B cell (primary cell): ENCODE data around the gene BTF3L4. TPM values are rescaled to one million over a fixed set of nuclear protein-coding genes. Genes with fewer than 3 reads are reported as not detected.

Experiments used
- ATAC-seq: fragments of 200-7000 bp; cut with Tn5 transposase; one replicate; pipeline ENCODE4 v1.10.0; 2021; ENCODE audit warnings: low read depth, mild to moderate bottlenecking, moderate number of reproducible peaks, moderate library complexity
- CTCF ChIA-PET: fragments of 350-600 bp; sonication (Branson Sonifier 250); formaldehyde crosslinking; loops from one replicate; lab custom pipeline; 2021; ENCODE audit warnings: antibody characterized with exemption, inconsistent platforms; lab: Charles Lee
- POLR2A ChIA-PET: fragments of 350-600 bp; sonication (Branson Sonifier 250); formaldehyde crosslinking; loops from one replicate; lab custom pipeline; 2021; ENCODE audit warnings: antibody characterized with exemption; lab: Charles Lee
- DNase-seq: peaks from one replicate; pipeline ENCODE4 v3.0.0; 2013
- H2AFZ ChIP-seq: 2 replicates; pipeline ENCODE4 v1.6.1; 2012; ENCODE audit warnings: mild to moderate bottlenecking, low read depth, low read length; ENCODE audit not compliant: insufficient read depth, poor library complexity, severe bottlenecking
- H3K27ac ChIP-seq, 2 donors: 1 replicate in 1 of 2; 2 replicates in 1 of 2; pipeline ENCODE4 v1.5.1; 2012 to 2013; ENCODE audit warnings: low read length in 2 of 2, mild to moderate bottlenecking in 2 of 2, moderate library complexity in 1 of 2
- H3K27me3 ChIP-seq, 4 experiments: fragments of 200-600 bp in 1 of 4; sonication (generic) in 1 of 4; replicated peaks in 1 of 4; 1 replicate in 2 of 4; 2 replicates in 2 of 4; pipeline versions ENCODE4 v1.6.1 to v1.7.0; 2013 to 2016; ENCODE audit warnings: low read length in 3 of 4, mild to moderate bottlenecking in 2 of 4, mixed read lengths in 1 of 4, moderate library complexity in 1 of 4; ENCODE audit not compliant: insufficient read depth in 4 of 4, control insufficient read depth in 3 of 4; ENCODE audit errors: control extremely low read depth in 1 of 4
- H3K36me3 ChIP-seq, 2 experiments: replicated peaks in 1 of 2; 1 replicate in 1 of 2; 2 replicates in 1 of 2; pipeline versions ENCODE4 v1.6.1 to v1.7.1; 2013; ENCODE audit warnings: low read length in 1 of 2; ENCODE audit not compliant: insufficient read depth in 2 of 2, control insufficient read depth in 1 of 2; ENCODE audit errors: control extremely low read depth in 1 of 2, extremely low read depth in 1 of 2
- H3K4me1 ChIP-seq, 2 donors: fragments of 200-600 bp in 1 of 2; sonication (generic) in 1 of 2; 1 replicate in 1 of 2; 2 replicates in 1 of 2; pipeline versions ENCODE4 v1.5.1 to v1.6.1; 2013 to 2017; ENCODE audit warnings: low read length in 2 of 2; ENCODE audit not compliant: control insufficient read depth in 2 of 2, insufficient read depth in 2 of 2
- H3K4me2 ChIP-seq: replicated peaks from 2 replicates; pipeline ENCODE3; 2012; ENCODE audit warnings: mild to moderate bottlenecking, low read depth, low read length; ENCODE audit not compliant: poor library complexity, severe bottlenecking
- H3K4me3 ChIP-seq, 5 experiments: fragments of 200-600 bp in 1 of 5; sonication (generic) in 1 of 5; 1 replicate in 3 of 5; 2 replicates in 2 of 5; pipeline versions ENCODE4 v1.5.1 to v1.7.0; 2011 to 2016; ENCODE audit warnings: low read length in 4 of 5, mild to moderate bottlenecking in 4 of 5, low read depth in 2 of 5, control low read depth in 1 of 5, moderate library complexity in 1 of 5; ENCODE audit not compliant: insufficient read depth in 1 of 5; ENCODE audit errors: control extremely low read depth in 1 of 5, extremely low read depth in 1 of 5
- H3K79me2 ChIP-seq: fragments of 200-600 bp; sonication (generic); one replicate; pipeline ENCODE4 v1.6.0; 2016; ENCODE audit warnings: low read length; ENCODE audit not compliant: control insufficient read depth, insufficient read depth
- H3K9ac ChIP-seq: fragments of 200-600 bp; sonication (generic); 2 replicates; pipeline ENCODE4 v1.6.1; 2017; ENCODE audit warnings: mild to moderate bottlenecking, low read length, moderate library complexity
- H3K9me3 ChIP-seq, 3 donors: one replicate each; pipeline versions ENCODE4 v1.6.1 to v1.7.1; 2013; ENCODE audit warnings: low read length in 2 of 3; ENCODE audit not compliant: control insufficient read depth in 2 of 3, insufficient read depth in 1 of 3; ENCODE audit errors: control extremely low read depth in 1 of 3
- H4K20me1 ChIP-seq: 2 replicates; pipeline ENCODE4 v1.6.0; 2012; ENCODE audit warnings: mild to moderate bottlenecking, low read length; ENCODE audit not compliant: insufficient read depth, control insufficient read depth, poor library complexity, severe bottlenecking
- H3K27ac Mint-ChIP-seq: one replicate; pipeline ENCODE4 v1.8.0; 2021; ENCODE audit warnings: mixed read lengths
- H3K27me3 Mint-ChIP-seq: one replicate; pipeline ENCODE4 v1.8.0; 2021; ENCODE audit warnings: mixed read lengths
- H3K4me1 Mint-ChIP-seq: one replicate; pipeline ENCODE4 v1.8.0; 2021; ENCODE audit warnings: mixed read lengths
- H3K4me3 Mint-ChIP-seq: one replicate; pipeline ENCODE4 v1.8.0; 2021; ENCODE audit warnings: mixed read lengths
- H3K9me3 Mint-ChIP-seq: one replicate; pipeline ENCODE4 v1.8.0; 2022; ENCODE audit warnings: mixed read lengths; ENCODE audit not compliant: insufficient read depth
- EZH2 ChIP-seq: IDR thresholded peaks from 2 replicates; pipeline ENCODE4 v1.6.1; 2012; ENCODE audit warnings: borderline replicate concordance, low read depth, mild to moderate bottlenecking, moderate library complexity, low read length; ENCODE audit not compliant: insufficient read depth, poor library complexity, severe bottlenecking
- WGBS: methylation state at CpG from one replicate; pipeline ENCODE4 v1.1.5; 2013; ENCODE audit warnings: missing lambda C conversion rate; ENCODE audit not compliant: insufficient coverage; 5-methylcytosine and 5-hydroxymethylcytosine counted together
- intact Hi-C: fragments of 100-400 bp; cut with micrococcal nuclease; formaldehyde crosslinking; loops from one replicate; pipeline ENCODE4 v1.10.0; 2022
- polyA plus RNA-seq: library from polyadenylated mRNA; depleted of rRNA; stranded (reverse); fragments of >200 nt; gene quantifications from 2 replicates; pipeline ENCODE4 v1.2.3, GENCODE V29; 2012
- total RNA-seq, 2 donors: library from RNA; stranded (reverse); fragments of 120-200 nt in 1 of 2; gene quantifications; 1 replicate in 1 of 2; 2 replicates in 1 of 2; pipeline versions ENCODE4 v1.2.3 to v1.2.4, GENCODE V29; 2013 to 2022
- TF ChIP-seq, protein P1 (sequence below): fragments of 200-600 bp; IDR thresholded peaks from one replicate; pipeline ENCODE4 v1.8.0; 2022; ENCODE audit warnings: antibody characterized with exemption, mild to moderate bottlenecking

Gene BTF3L4
- total and polyA plus RNA-seq, 2 donors (not counting 1 experiment from before 2014, with no cell fraction given), result 16.0 to 32.7 TPM

DNA sequence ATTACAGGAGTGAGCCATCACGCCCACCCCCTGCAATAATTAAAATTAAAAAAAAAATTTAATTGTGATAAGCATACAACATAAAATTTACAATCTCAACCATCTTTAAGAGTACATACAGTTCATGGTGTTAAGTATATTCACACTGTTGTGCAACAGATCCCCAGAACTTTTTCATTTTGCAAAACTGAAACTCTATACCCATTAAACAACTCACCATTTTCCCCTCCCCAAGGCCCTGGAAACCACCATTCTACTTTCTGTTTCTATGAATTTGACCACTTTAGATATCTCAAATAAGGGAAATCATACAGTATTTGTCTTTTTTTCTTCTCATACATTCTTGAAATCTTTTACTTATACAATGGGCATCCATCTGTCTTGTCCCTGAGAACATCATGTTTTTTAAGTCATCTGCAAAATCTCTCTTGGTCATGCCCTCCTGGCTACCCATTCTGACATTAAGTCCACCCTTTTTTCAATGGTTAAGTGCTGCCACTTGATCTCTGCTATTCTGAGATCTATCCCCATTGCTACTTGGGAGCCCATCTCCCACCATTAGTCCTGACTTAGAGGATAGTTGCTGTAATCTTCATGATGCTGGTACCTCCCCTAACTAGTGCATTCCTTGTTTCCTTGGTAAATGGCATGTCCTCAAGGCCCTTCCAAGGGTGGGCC lies 46.4 kb downstream of the BTF3L4 start:
- DNase-seq, result no peak
- POLR2A ChIA-PET, result no interaction called here
- Mint-ChIP-seq H3K9me3 (no peaks in the 10 kb centered on the region), H3K4me3 (no peak overlapping the region), H3K27me3 (peaks cover 3% of the 10 kb centered on the region), H3K27ac (no peak overlapping the region), H3K4me1 (no peaks in the 10 kb centered on the region)
- Histone ChIP-seq H3K4me2 (no peak overlapping the region), H4K20me1 (no peaks in the 10 kb centered on the region), H3K27ac (no peak overlapping the region), H3K36me3 (no peaks in the 10 kb centered on the region), H3K9me3 (no peaks in the 10 kb centered on the region), H3K4me1 (no peaks in the 10 kb centered on the region), H3K4me3 (no peak overlapping the region), H3K27me3 (peaks cover 0 to 5% (median 0%) of the 10 kb centered on the region in 4 experiments), H3K9ac (no peak overlapping the region), H3K79me2 (no peaks in the 10 kb centered on the region), H2AFZ (no peak overlapping the region)
- intact Hi-C loops, result no loop called here
- CTCF ChIA-PET, result no interaction called here
- TF ChIP-seq EZH2, result no peak
- TF ChIP-seq, protein P1, sequence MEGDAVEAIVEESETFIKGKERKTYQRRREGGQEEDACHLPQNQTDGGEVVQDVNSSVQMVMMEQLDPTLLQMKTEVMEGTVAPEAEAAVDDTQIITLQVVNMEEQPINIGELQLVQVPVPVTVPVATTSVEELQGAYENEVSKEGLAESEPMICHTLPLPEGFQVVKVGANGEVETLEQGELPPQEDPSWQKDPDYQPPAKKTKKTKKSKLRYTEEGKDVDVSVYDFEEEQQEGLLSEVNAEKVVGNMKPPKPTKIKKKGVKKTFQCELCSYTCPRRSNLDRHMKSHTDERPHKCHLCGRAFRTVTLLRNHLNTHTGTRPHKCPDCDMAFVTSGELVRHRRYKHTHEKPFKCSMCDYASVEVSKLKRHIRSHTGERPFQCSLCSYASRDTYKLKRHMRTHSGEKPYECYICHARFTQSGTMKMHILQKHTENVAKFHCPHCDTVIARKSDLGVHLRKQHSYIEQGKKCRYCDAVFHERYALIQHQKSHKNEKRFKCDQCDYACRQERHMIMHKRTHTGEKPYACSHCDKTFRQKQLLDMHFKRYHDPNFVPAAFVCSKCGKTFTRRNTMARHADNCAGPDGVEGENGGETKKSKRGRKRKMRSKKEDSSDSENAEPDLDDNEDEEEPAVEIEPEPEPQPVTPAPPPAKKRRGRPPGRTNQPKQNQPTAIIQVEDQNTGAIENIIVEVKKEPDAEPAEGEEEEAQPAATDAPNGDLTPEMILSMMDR, result no peak
- ATAC-seq, result no peak
- WGBS, result no CpG with 5 or more reads among the region's 1 CpG

DNA sequence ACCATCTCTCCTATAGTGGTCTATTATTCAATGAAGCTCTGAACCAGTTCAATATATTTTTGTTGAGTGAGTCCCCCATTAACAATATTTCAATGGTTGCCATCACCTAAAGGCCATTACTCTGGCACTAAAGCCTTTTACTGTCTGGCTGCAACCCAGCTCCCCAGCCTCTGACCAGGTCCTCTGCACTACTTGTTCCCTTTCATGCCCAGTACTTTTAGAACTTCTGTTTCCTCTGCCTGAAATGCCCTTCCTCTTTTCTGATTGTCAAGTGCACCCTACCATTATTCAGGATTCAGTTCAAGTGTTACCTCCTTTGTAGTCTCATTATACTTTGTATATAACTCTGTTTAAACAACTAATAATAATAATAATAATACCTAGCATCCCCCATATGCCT lies 55.4 kb downstream of the BTF3L4 start:
- TF ChIP-seq, protein P1, result no peak
- no peak for TF ChIP-seq EZH2
- H3K9ac ChIP-seq, result no peak overlapping the region
- no peak overlapping the region for H3K4me3 ChIP-seq
- H3K4me1 ChIP-seq, result no peaks in the 10 kb centered on the region
- ChIA-PET POLR2A (no interaction called here), CTCF (no interaction called here)
- Mint-ChIP-seq H3K27me3 (peaks cover 2% of the 10 kb centered on the region), H3K4me1 (peaks cover 3% of the 10 kb centered on the region), H3K27ac (no peak overlapping the region), H3K9me3 (no peaks in the 10 kb centered on the region), H3K4me3 (no peak overlapping the region)
- no peak overlapping the region for H3K4me2 ChIP-seq
- no peak overlapping the region for H2AFZ ChIP-seq
- no peak overlapping the region for H3K27ac ChIP-seq
- H3K36me3 ChIP-seq, result no peaks in the 10 kb centered on the region
- intact Hi-C loops, result no loop called here
- H4K20me1 ChIP-seq, result no peaks in the 10 kb centered on the region
- DNase-seq (no peak), ATAC-seq (no peak)
- no peaks in the 10 kb centered on the region for H3K9me3 ChIP-seq
- no peaks in the 10 kb centered on the region for H3K79me2 ChIP-seq
- H3K27me3 ChIP-seq, result no peaks in the 10 kb centered on the region
